K562 (cell line): ENCODE measurements around the gene VWA2.

Experiments used
- EWSR1 ChIP-seq: fragments of 450-650 bp; IDR thresholded peaks from 2 replicates; pipeline ENCODE4 v1.6.1; 2018; ENCODE audit warnings: borderline replicate concordance, mild to moderate bottlenecking, low read depth, moderate library complexity; ENCODE audit not compliant: partially characterized antibody
- FOXA1 ChIP-seq: fragments of 450-650 bp; IDR thresholded peaks from 2 replicates; pipeline ENCODE4 v1.6.1; 2016; ENCODE audit warnings: mild to moderate bottlenecking, borderline replicate concordance
- SIX5 ChIP-seq, 2 experiments: IDR thresholded peaks; 2 replicates each; pipeline ENCODE4 v1.6.1; 2011; ENCODE audit warnings: low read length in 2 of 2, borderline replicate concordance in 1 of 2, low read depth in 1 of 2, mild to moderate bottlenecking in 1 of 2, moderate library complexity in 1 of 2; ENCODE audit not compliant: insufficient read depth in 1 of 2
- TEAD4 ChIP-seq, 2 experiments: sonication (generic) in 1 of 2; formaldehyde crosslinking in 1 of 2; IDR thresholded peaks; 2 replicates each; pipeline versions ENCODE4 v1.6.1 to v1.8.0; 2012 to 2022; ENCODE audit warnings: borderline replicate concordance in 1 of 2, inconsistent platforms in 1 of 2, low read length in 1 of 2, mild to moderate bottlenecking in 1 of 2, missing genetic modification reagents in 1 of 2
- ZNF121 ChIP-seq: sonication (generic); formaldehyde crosslinking; conservative IDR thresholded peaks from 2 replicates; pipeline ENCODE4 v1.8.0; 2022; ENCODE audit warnings: missing genetic modification reagents
- TF ChIP-seq, protein P1 (sequence below), 3 experiments: IDR thresholded peaks in 2 of 3; conservative IDR thresholded peaks in 1 of 3; 2 replicates each; pipeline ENCODE4 v1.5.1; 2011 to 2012; ENCODE audit warnings: low read length in 3 of 3, mild to moderate bottlenecking in 3 of 3, control low read depth in 2 of 3, improper control_type of control experiment in 1 of 3, inconsistent platforms in 1 of 3, low read depth in 1 of 3, mixed read lengths in 1 of 3, moderate library complexity in 1 of 3; ENCODE audit not compliant: insufficient read depth in 2 of 3
- TF ChIP-seq, protein P2 (sequence below): sonication (generic); formaldehyde crosslinking; IDR thresholded peaks from 2 replicates; pipeline ENCODE4 v1.8.0; 2022; ENCODE audit warnings: mild to moderate bottlenecking, low read depth, missing genetic modification reagents
- TF ChIP-seq, protein P3 (sequence below), 2 experiments: fragments of 450-650 bp; IDR thresholded peaks; 2 replicates each; pipeline ENCODE4 v1.6.1; 2016; ENCODE audit warnings: mild to moderate bottlenecking in 2 of 2, borderline replicate concordance in 1 of 2, low read depth in 1 of 2, moderate library complexity in 1 of 2

DNA sequence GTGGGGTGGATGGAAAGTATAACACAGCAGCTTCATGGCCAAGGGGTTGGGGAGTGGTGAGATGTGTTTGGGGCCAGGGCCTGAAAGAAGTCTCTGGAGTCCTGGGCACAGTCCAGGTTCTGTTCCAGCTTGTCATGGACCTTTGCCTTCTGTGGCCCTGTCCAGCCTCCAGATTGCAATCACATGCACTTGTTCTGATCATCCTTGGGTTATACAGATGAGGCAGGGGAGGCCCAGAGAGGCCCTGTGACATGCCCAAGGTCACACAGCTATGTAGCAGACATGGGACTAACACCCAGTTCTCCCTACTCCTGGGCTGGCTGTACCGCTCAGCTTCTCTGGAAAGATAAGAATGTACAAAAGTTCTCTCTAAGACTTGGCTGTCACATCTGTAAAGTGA is 11.7 kb downstream of the VWA2 start:
- TF ChIP-seq, protein P1, sequence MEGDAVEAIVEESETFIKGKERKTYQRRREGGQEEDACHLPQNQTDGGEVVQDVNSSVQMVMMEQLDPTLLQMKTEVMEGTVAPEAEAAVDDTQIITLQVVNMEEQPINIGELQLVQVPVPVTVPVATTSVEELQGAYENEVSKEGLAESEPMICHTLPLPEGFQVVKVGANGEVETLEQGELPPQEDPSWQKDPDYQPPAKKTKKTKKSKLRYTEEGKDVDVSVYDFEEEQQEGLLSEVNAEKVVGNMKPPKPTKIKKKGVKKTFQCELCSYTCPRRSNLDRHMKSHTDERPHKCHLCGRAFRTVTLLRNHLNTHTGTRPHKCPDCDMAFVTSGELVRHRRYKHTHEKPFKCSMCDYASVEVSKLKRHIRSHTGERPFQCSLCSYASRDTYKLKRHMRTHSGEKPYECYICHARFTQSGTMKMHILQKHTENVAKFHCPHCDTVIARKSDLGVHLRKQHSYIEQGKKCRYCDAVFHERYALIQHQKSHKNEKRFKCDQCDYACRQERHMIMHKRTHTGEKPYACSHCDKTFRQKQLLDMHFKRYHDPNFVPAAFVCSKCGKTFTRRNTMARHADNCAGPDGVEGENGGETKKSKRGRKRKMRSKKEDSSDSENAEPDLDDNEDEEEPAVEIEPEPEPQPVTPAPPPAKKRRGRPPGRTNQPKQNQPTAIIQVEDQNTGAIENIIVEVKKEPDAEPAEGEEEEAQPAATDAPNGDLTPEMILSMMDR (IDR thresholded peaks at IDR 0.05 in 2 of 3, conservative IDR thresholded peaks at IDR 0.05 in 1 of 3; ENCODE audit: insufficient read depth in 2 of 3, low read depth in 1 of 3, low read length in 3 of 3), result no peak
- TF ChIP-seq EWSR1, result no peak
- no peak for TF ChIP-seq FOXA1
- no peak for TF ChIP-seq TEAD4 (IDR thresholded peaks at IDR 0.05; ENCODE audit: low read length)
- TF ChIP-seq TEAD4 (CRISPR knock-in tag; IDR thresholded peaks at IDR 0.05; ENCODE audit: borderline replicate concordance), result no peak
- TF ChIP-seq SIX5 (IDR thresholded peaks at IDR 0.05; ENCODE audit: borderline replicate concordance in 1 of 2, insufficient read depth in 1 of 2, low read depth in 1 of 2, low read length in 2 of 2), result no peak
- TF ChIP-seq, protein P2, sequence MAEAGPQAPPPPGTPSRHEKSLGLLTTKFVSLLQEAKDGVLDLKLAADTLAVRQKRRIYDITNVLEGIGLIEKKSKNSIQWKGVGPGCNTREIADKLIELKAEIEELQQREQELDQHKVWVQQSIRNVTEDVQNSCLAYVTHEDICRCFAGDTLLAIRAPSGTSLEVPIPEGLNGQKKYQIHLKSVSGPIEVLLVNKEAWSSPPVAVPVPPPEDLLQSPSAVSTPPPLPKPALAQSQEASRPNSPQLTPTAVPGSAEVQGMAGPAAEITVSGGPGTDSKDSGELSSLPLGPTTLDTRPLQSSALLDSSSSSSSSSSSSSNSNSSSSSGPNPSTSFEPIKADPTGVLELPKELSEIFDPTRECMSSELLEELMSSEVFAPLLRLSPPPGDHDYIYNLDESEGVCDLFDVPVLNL (CRISPR knock-in tag), result no peak
- TF ChIP-seq, protein P3, sequence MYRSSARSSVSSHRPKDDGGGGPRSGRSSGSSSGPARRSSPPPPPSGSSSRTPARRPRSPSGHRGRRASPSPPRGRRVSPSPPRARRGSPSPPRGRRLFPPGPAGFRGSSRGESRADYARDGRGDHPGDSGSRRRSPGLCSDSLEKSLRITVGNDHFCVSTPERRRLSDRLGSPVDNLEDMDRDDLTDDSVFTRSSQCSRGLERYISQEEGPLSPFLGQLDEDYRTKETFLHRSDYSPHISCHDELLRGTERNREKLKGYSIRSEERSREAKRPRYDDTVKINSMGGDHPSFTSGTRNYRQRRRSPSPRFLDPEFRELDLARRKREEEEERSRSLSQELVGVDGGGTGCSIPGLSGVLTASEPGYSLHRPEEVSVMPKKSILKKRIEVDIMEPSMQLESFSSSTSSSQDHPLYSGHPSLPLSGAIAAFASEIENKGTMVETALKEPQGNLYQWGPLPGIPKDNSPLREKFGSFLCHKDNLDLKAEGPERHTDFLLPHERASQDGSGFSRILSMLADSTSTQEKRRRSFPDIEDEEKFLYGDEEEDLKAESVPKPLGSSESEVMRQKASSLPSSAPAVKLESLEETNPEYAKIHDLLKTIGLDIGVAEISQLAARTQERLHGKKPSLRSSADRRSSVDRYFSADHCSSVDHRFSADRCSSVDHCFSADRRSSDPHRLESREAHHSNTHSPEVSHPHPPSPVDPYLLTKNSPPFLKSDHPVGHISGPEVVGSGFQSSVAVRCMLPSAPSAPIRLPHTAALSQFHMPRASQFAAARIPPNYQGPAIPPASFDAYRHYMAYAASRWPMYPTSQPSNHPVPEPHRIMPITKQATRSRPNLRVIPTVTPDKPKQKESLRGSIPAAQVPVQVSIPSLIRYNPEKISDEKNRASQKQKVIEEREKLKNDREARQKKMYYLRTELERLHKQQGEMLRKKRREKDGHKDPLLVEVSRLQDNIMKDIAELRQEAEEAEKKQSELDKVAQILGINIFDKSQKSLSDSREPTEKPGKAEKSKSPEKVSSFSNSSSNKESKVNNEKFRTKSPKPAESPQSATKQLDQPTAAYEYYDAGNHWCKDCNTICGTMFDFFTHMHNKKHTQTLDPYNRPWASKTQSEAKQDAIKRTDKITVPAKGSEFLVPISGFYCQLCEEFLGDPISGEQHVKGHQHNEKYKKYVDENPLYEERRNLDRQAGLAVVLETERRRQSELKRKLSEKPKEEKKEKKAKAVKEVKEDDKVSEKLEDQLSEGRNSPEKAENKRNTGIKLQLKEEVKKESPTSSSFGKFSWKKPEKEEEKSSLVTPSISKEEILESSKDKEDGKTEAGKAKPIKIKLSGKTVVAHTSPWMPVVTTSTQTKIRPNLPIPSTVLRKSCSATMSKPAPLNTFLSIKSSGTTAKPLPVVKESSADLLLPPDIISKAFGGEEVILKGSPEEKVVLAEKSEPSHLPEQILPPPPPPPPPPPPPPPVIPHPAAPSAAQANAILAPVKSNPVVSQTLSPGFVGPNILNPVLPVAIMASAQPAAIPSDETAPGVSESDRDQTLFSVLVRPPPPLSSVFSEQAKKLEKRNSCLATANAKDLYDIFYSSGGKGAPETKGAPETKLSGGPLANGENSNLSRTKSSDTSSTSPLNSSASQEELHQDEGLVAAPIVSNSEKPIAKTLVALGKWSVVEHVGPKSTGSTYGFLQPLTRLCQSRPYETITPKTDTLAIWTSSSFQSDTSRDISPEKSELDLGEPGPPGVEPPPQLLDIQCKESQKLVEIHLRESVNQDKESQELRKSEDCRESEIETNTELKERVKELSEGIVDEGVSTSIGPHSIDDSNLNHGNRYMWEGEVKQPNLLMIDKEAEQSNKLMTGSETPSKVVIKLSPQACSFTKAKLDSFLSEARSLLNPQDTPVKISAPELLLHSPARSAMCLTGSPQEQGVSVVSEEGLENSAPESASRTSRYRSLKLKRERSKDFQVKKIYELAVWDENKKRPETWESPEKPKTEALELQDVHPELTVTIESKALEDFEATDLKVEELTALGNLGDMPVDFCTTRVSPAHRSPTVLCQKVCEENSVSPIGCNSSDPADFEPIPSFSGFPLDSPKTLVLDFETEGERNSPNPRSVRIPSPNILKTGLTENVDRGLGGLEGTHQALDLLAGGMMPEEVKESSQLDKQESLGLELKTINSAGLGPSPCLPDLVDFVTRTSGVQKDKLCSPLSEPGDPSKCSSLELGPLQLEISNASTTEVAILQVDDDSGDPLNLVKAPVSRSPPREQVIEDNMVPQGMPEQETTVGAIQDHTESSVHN (IDR thresholded peaks at IDR 0.05; ENCODE audit: borderline replicate concordance in 1 of 2, low read depth in 1 of 2), result no peak
- TF ChIP-seq ZNF121 (CRISPR knock-in tag), result no peak
